IMR-90 (cell line): Measurements from ENCODE around the gene NHLRC2. TPM values are rescaled to one million over a fixed set of nuclear protein-coding genes. Genes with fewer than 3 reads are reported as not detected.

ENCODE experiments used
- ATAC-seq: fragments of 200-7000 bp; cut with Tn5 transposase; 2 replicates; pipeline ENCODE4 v1.9.1; 2020; ENCODE audit warnings: low read depth, mild to moderate bottlenecking, moderate library complexity
- BruUV-seq: library from RNA; stranded (reverse); fragments of 400-500 nt; replicated peaks from 2 replicates; lab custom pipeline; 2021; lab: Mats Ljungman, UMichigan
- CTCF ChIA-PET: fragments of 300-600 bp; formaldehyde crosslinking; extraction: SDS; loops from one replicate; lab custom pipeline; 2021; ENCODE audit warnings: antibody characterized with exemption; lab: Yijun Ruan, JAX
- POLR2A ChIA-PET: fragments of 300-600 bp; sonication (Branson Sonifier 250); formaldehyde crosslinking; loops from one replicate; lab custom pipeline; 2022; ENCODE audit warnings: antibody characterized with exemption; ENCODE audit not compliant: unreplicated experiment; lab: Charles Lee
- DNase-seq: peaks from one replicate; pipeline ENCODE4 v3.0.0; 2013
- H2AFZ ChIP-seq: replicated peaks from 2 replicates; pipeline ENCODE3; 2013; ENCODE audit warnings: low read length, mild to moderate bottlenecking; ENCODE audit not compliant: poor library complexity
- H2AK5ac ChIP-seq: 2 replicates; pipeline ENCODE4 v1.6.1; 2013; ENCODE audit warnings: low read depth, low read length, inconsistent platforms
- H2AK9ac ChIP-seq: replicated peaks from 2 replicates; pipeline ENCODE3; 2013; ENCODE audit warnings: mild to moderate bottlenecking, low read depth, low read length, moderate library complexity; ENCODE audit not compliant: poor library complexity
- H2BK120ac ChIP-seq: 2 replicates; pipeline ENCODE4 v1.6.1; 2013; ENCODE audit warnings: low read depth, low read length, inconsistent platforms
- H2BK15ac ChIP-seq: 3 replicates; pipeline ENCODE4 v1.6.1; 2013; ENCODE audit warnings: low read depth, low read length, inconsistent platforms
- H2BK20ac ChIP-seq: 2 replicates; pipeline ENCODE4 v1.6.1; 2013; ENCODE audit warnings: low read depth, mild to moderate bottlenecking, inconsistent platforms, low read length, moderate library complexity
- H2BK5ac ChIP-seq: 2 replicates; pipeline ENCODE4 v1.6.1; 2013; ENCODE audit warnings: mild to moderate bottlenecking, low read depth, low read length, inconsistent platforms; ENCODE audit not compliant: poor library complexity, severe bottlenecking
- H3K14ac ChIP-seq: replicated peaks from 2 replicates; pipeline ENCODE4 v1.6.1; 2013; ENCODE audit warnings: low read depth, low read length, inconsistent platforms
- H3K18ac ChIP-seq: 2 replicates; pipeline ENCODE4 v1.6.1; 2013; ENCODE audit warnings: low read depth, low read length, control low read depth
- H3K23ac ChIP-seq: 2 replicates; pipeline ENCODE4 v1.6.1; 2013; ENCODE audit warnings: low read depth, low read length, inconsistent platforms
- H3K27ac ChIP-seq: 2 replicates; pipeline ENCODE4 v1.5.1; 2013; ENCODE audit warnings: mild to moderate bottlenecking, control low read depth, low read length; ENCODE audit not compliant: insufficient read depth
- H3K27me3 ChIP-seq: 2 replicates; pipeline ENCODE4 v1.6.1; 2013; ENCODE audit warnings: low read length; ENCODE audit not compliant: control insufficient read depth, insufficient read depth
- H3K36me3 ChIP-seq: 2 replicates; pipeline ENCODE4 v1.6.1; 2013; ENCODE audit warnings: low read length, mixed read lengths; ENCODE audit not compliant: control insufficient read depth, insufficient read depth
- H3K4ac ChIP-seq: 2 replicates; pipeline ENCODE4 v1.6.1; 2013; ENCODE audit warnings: low read depth, low read length, inconsistent platforms
- H3K4me1 ChIP-seq: 2 replicates; pipeline ENCODE4 v1.6.1; 2013; ENCODE audit warnings: low read length, mixed read lengths; ENCODE audit not compliant: control insufficient read depth, insufficient read depth
- H3K4me2 ChIP-seq: 2 replicates; pipeline ENCODE4 v1.6.1; 2013; ENCODE audit warnings: low read depth, mild to moderate bottlenecking, control low read depth, low read length, moderate library complexity
- H3K4me3 ChIP-seq: 2 replicates; pipeline ENCODE4 v1.5.1; 2013; ENCODE audit warnings: low read depth, mild to moderate bottlenecking, control low read depth, low read length, moderate library complexity; ENCODE audit not compliant: insufficient read depth
- H3K56ac ChIP-seq: 2 replicates; pipeline ENCODE4 v1.6.1; 2013; ENCODE audit warnings: low read length, inconsistent platforms; ENCODE audit not compliant: insufficient read depth; ENCODE audit errors: extremely low read depth
- H3K79me1 ChIP-seq, 2 experiments: 2 replicates each; pipeline ENCODE4 v1.6.1; 2013; ENCODE audit warnings: low read length in 2 of 2, inconsistent platforms in 1 of 2, low read depth in 1 of 2
- H3K9ac ChIP-seq: 2 replicates; pipeline ENCODE4 v1.6.1; 2013; ENCODE audit warnings: low read depth, low read length, control low read depth
- H3K9me1 ChIP-seq: 2 replicates; pipeline ENCODE4 v1.6.1; 2013; ENCODE audit warnings: low read length, inconsistent platforms; ENCODE audit not compliant: insufficient read depth
- H3K9me3 ChIP-seq: 2 replicates; pipeline ENCODE4 v1.6.1; 2013; ENCODE audit warnings: low read length; ENCODE audit not compliant: control insufficient read depth, insufficient read depth
- H4K20me1 ChIP-seq: 2 replicates; pipeline ENCODE4 v1.6.1; 2013; ENCODE audit warnings: low read length, inconsistent platforms; ENCODE audit not compliant: insufficient read depth
- H4K5ac ChIP-seq: 2 replicates; pipeline ENCODE4 v1.6.1; 2013; ENCODE audit warnings: mild to moderate bottlenecking, low read depth, low read length, control low read depth
- H4K8ac ChIP-seq, 2 experiments: 2 replicates each; pipeline ENCODE4 v1.6.1; 2013; ENCODE audit warnings: low read depth in 2 of 2, low read length in 2 of 2, control low read depth in 1 of 2, inconsistent platforms in 1 of 2
- H4K91ac ChIP-seq: 2 replicates; pipeline ENCODE4 v1.6.1; 2013; ENCODE audit warnings: low read depth, low read length, inconsistent platforms; ENCODE audit not compliant: insufficient read depth
- CHD1 ChIP-seq: IDR thresholded peaks from 2 replicates; pipeline ENCODE4 v1.6.1; 2012; ENCODE audit warnings: low read depth, low read length, improper control_type of control experiment
- FOS ChIP-seq: fragments of 150-350 bp; IDR thresholded peaks from 2 replicates; pipeline ENCODE4 v1.6.1; 2016; ENCODE audit warnings: low read depth, low read length
- MAFK ChIP-seq: IDR thresholded peaks from 2 replicates; pipeline ENCODE4 v1.6.1; 2012; ENCODE audit warnings: low read depth, low read length, improper control_type of control experiment
- MXI1 ChIP-seq: IDR thresholded peaks from 2 replicates; pipeline ENCODE4 v1.6.1; 2012; ENCODE audit warnings: low read depth, mild to moderate bottlenecking, low read length, moderate library complexity, borderline replicate concordance
- WGBS, 2 experiments: methylation state at CpG; one replicate each; pipeline versions ENCODE4 v1.1.5 to v1.1.7; 2013; ENCODE audit warnings: missing lambda C conversion rate in 2 of 2; ENCODE audit not compliant: insufficient read length in 1 of 2; ENCODE audit errors: extremely low coverage in 2 of 2; 5-methylcytosine and 5-hydroxymethylcytosine counted together
- dilution Hi-C: fragments of 300-500 bp; cut with HindIII; formaldehyde crosslinking; loops from one replicate; pipeline ENCODE4 v1.14.3; 2018; ENCODE audit warnings: low sequenced_read_pairs; ENCODE audit not compliant: unreplicated experiment
- in situ Hi-C: fragments of 300-500 bp; cut with MboI; formaldehyde crosslinking; loops from 3 replicates; pipeline ENCODE4 v1.14.3; 2019; ENCODE audit warnings: low sequenced_read_pairs, inconsistent platforms, mixed read lengths
- intact Hi-C: fragments of 100-400 bp; cut with micrococcal nuclease; formaldehyde crosslinking; loops from 2 replicates; pipeline ENCODE4 v1.10.0; 2022
- polyA plus RNA-seq, 3 experiments: library from polyadenylated mRNA; depleted of rRNA; stranded (reverse); fragments of >200 nt; gene quantifications; 2 replicates each; pipeline ENCODE4 v1.2.3, GENCODE V29; 2012; ENCODE audit warnings: low replicate concordance in 1 of 3
- total RNA-seq: library from RNA; depleted of rRNA; stranded (reverse); fragments of >200 nt; gene quantifications from 2 replicates; pipeline ENCODE4 v1.2.3, GENCODE V29; 2012

The NHLRC2 gene
- total and polyA plus RNA-seq, 2 of the 4 experiments (the other 2 are of a cell fraction) = 3.0 to 11.8 TPM

DNA sequence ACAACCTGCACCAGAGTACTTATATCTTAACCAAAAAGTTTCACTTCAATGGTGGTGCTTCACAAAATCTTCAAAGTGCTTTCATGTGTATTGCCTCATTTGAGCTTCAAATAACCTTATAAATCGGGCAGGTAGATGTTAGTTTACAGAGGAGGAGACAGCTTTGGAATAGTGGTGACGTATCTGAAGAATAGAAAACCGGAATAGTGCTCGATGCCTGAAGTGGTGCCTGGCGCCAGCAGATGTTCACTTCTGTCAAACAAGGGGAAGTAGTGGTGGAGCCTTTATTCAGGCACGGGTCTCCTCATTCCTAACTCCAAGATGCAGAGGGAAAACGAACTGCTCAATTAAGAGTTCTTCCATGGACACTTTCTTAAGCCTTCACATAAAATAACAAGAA is 58.1 kb downstream of the NHLRC2 start:
- Histone ChIP-seq H3K27ac (no peak overlapping the region), H4K5ac (no peak overlapping the region), H2AK9ac (no peak overlapping the region), H3K27me3 (no peaks in the 10 kb centered on the region), H3K4me3 (no peak overlapping the region), H4K20me1 (no peaks in the 10 kb centered on the region), H3K56ac (no peak overlapping the region), H3K14ac (no peak overlapping the region), H4K8ac (no peak overlapping the region), H2BK15ac (no peak overlapping the region), H2BK120ac (no peak overlapping the region), H2BK5ac (no peak overlapping the region), H3K4me1 (no peaks in the 10 kb centered on the region), H3K23ac (no peak overlapping the region), H4K91ac (no peak overlapping the region), H3K4ac (no peak overlapping the region), H2AFZ (no peak overlapping the region), H3K9me3 (no peaks in the 10 kb centered on the region), H3K9ac (no peak overlapping the region), H3K4me2 (no peak overlapping the region), H2AK5ac (no peak overlapping the region), H3K79me1 (no peaks in the 10 kb centered on the region), H2BK20ac (no peak overlapping the region), H3K9me1 (no peaks in the 10 kb centered on the region), H3K18ac (no peak overlapping the region), H3K36me3 (peaks cover 9% of the 10 kb centered on the region)
- ATAC-seq (no peak), DNase-seq (no peak)
- no TSS peak for BruUV-seq
- TF ChIP-seq CHD1 = no peak
- TF ChIP-seq FOS = no peak
- no peak for TF ChIP-seq MXI1
- no peak for TF ChIP-seq MAFK
- in situ Hi-C loops (no loop called here), dilution Hi-C loops (no loop called here), intact Hi-C loops (no loop called here)
- POLR2A ChIA-PET = no interaction called here
- WGBS, 2 experiments = 100% methylated on average over 1 of the region's 7 CpGs; no CpG with 5 or more reads in 1 of the 2 experiments
- CTCF ChIA-PET = no interaction called here
